Daoy (cell line): ENCODE results near the gene GGT7. TPM values are rescaled to one million over a fixed set of nuclear protein-coding genes. Genes with fewer than 3 reads are reported as not detected.

ENCODE experiments used
- total RNA-seq: library from RNA; depleted of rRNA; stranded (reverse); fragments of >200 nt; shearing (Covaris generic); gene quantifications from 2 replicates; pipeline ENCODE4 v1.2.3, GENCODE V29; 2014; rRNA removed

GGT7 gene
- total RNA-seq, 1 experiment from 2014 or later = 1.5 TPM

Other genes with a start within 250 kb of the GGT7 start
- 9.7 and 11.7 TPM in 2 replicates for gene PIGU, start 195.8 kb downstream of the GGT7 start, total RNA-seq
- 0.68 and 0.80 TPM in 2 replicates for gene TP53INP2, start 168.5 kb downstream of the GGT7 start, total RNA-seq
- 2.2 and 7.8 TPM in 2 replicates for gene NCOA6, start 47.2 kb downstream of the GGT7 start, total RNA-seq
- 11.7 and 17.3 TPM in 2 replicates for gene ACSS2, start 3.8 kb upstream of the GGT7 start, total RNA-seq
- gene GSS, start 83.0 kb upstream of the GGT7 start, total RNA-seq = 79.0 and 90.2 TPM in 2 replicates
- not detected in 2 replicates for gene MYH7B, start 83.0 kb upstream of the GGT7 start, total RNA-seq
- gene TRPC4AP, start 220.0 kb upstream of the GGT7 start, total RNA-seq = 20.2 and 25.7 TPM in 2 replicates